Adrenal gland (tissue), 5 donors: ENCODE data around the gene JADE2.
A peak's percentile ranks its signal among the peaks of the same experiment; 100 is the strongest.

Experiments used
- CTCF ChIP-seq, 6 experiments: fragments of 450-650 bp in 4 of 6; fragments of 200-600 bp in 2 of 6; sonication (generic) in 1 of 6; IDR thresholded peaks; 1 replicate in 5 of 6; 2 replicates in 1 of 6; pipeline versions ENCODE4 v1.5.1 to v1.8.0; 2016 to 2021; ENCODE audit warnings: antibody characterized with exemption in 6 of 6, mild to moderate bottlenecking in 2 of 6, moderate library complexity in 1 of 6
- POLR2A ChIP-seq, 2 donors: fragments of 450-650 bp; IDR thresholded peaks; one replicate each; pipeline ENCODE4 v1.6.1; 2017; ENCODE audit warnings: antibody characterized with exemption in 2 of 2, mild to moderate bottlenecking in 2 of 2, moderate library complexity in 1 of 2
- donor health status: DM: no; HTN: no; CAD: no.

GRCh38 chr5:134508521-134509195 lies 16.8 kb upstream of the JADE2 start:
- peak in 1 of 6 experiments; percentile 7 for TF ChIP-seq CTCF (IDR thresholded peaks at IDR 0.05)
- no peak for TF ChIP-seq POLR2A (IDR thresholded peaks at IDR 0.05)
